H1 (cell line): Measurements from ENCODE around the gene ACTG2. TPM values are rescaled to one million over a fixed set of nuclear protein-coding genes. Genes with fewer than 3 reads are reported as not detected.

Experiments used
- ASH2L ChIP-seq: fragments of 200-600, 300-600 bp; sonication (generic); IDR thresholded peaks from one replicate; pipeline ENCODE4 v1.7.1; 2017; ENCODE audit warnings: low read length
- BRCA1 ChIP-seq: IDR thresholded peaks from 2 replicates; pipeline ENCODE4 v1.6.1; 2012; ENCODE audit warnings: low read depth, low read length, improper control_type of control experiment
- CBX5 ChIP-seq: fragments of 300-800, 300-1000 bp; sonication (generic); IDR thresholded peaks from 2 replicates; pipeline ENCODE4 v1.7.1; 2016; ENCODE audit warnings: antibody characterized with exemption, low read length, low read depth
- CREB1 ChIP-seq: IDR thresholded peaks from 2 replicates; pipeline ENCODE4 v1.6.1; 2012; ENCODE audit warnings: inconsistent platforms
- KDM5A ChIP-seq: fragments of 200-600 bp; IDR thresholded peaks from 2 replicates; pipeline ENCODE4 v1.7.1; 2012; ENCODE audit warnings: mild to moderate bottlenecking, low read length, inconsistent platforms, mixed read lengths
- POLR2A ChIP-seq, 2 experiments: IDR thresholded peaks; 1 replicate in 1 of 2; 2 replicates in 1 of 2; pipeline ENCODE4 v1.6.1; 2011; ENCODE audit warnings: low read depth in 2 of 2, low read length in 2 of 2, mild to moderate bottlenecking in 2 of 2; ENCODE audit errors: control extremely low read depth in 1 of 2
- RNF2 ChIP-seq: fragments of 200-900, 300-1000 bp; sonication (generic); IDR thresholded peaks from 2 replicates; pipeline ENCODE4 v1.7.1; 2016; ENCODE audit warnings: borderline replicate concordance, low read depth, mild to moderate bottlenecking, antibody characterized with exemption, low read length; ENCODE audit not compliant: poor library complexity, severe bottlenecking; ENCODE audit errors: missing control alignments
- SIN3A ChIP-seq, 2 experiments: IDR thresholded peaks in 1 of 2; conservative IDR thresholded peaks in 1 of 2; 2 replicates each; pipeline ENCODE4 v1.6.1; 2011 to 2012; ENCODE audit warnings: low read length in 2 of 2, improper control_type of control experiment in 1 of 2, low read depth in 1 of 2, mild to moderate bottlenecking in 1 of 2
- SIRT6 ChIP-seq: IDR thresholded peaks from one replicate; pipeline ENCODE4 v1.7.1; 2012; ENCODE audit warnings: low read length, inconsistent platforms
- TAF1 ChIP-seq: IDR thresholded peaks from 2 replicates; pipeline ENCODE4 v1.6.1; 2011; ENCODE audit warnings: mild to moderate bottlenecking, low read depth, low read length
- polyA plus RNA-seq, 7 experiments: library from polyadenylated mRNA; depleted of rRNA in 3 of 7; stranded (reverse) in 5 of 7; unstranded in 2 of 7; fragments of >200 nt in 5 of 7; fragments of 200-250 nt in 2 of 7; gene quantifications; 1 replicate in 5 of 7; 2 replicates in 1 of 7; 4 replicates in 1 of 7; pipeline versions ENCODE4 v1.2.1 to v1.2.3, GENCODE V29; 2011 to 2013; ENCODE audit warnings: missing spikeins in 2 of 7, mixed read lengths in 2 of 7
- total RNA-seq: library from RNA; stranded (reverse); fragmentation: NEBNext Ultra II Directional; extraction: Animal tissue kit (Norgen Biotek cat#: 25700); gene quantifications from 2 replicates; pipeline ENCODE4 v1.2.1, GENCODE V29; 2021

Gene ACTG2
- total and polyA plus RNA-seq, 2 of the 8 experiments (the other 6 are each of a cell fraction or from before 2014, with no cell fraction given) = 6.2 to 13.7 TPM

- TF ChIP-seq CREB1 (no peak), TAF1 (no peak), BRCA1 (no peak), POLR2A (IDR thresholded peaks at IDR 0.05; ENCODE audit: control extremely low read depth in 1 of 2, low read depth in 2 of 2, low read length in 2 of 2) (no peak), KDM5A (no peak), CBX5 (no peak), RNF2 (no peak), SIRT6 (no peak), SIN3A (conservative IDR thresholded peaks at IDR 0.05 in 1 of 2, IDR thresholded peaks at IDR 0.05 in 1 of 2; ENCODE audit: low read depth in 1 of 2, low read length in 2 of 2) (no peak), ASH2L (no peak)
- TF ChIP-seq, all 59 proteins: peak for 0
These were observed 1.1 kb downstream of the ACTG2 start (continued) for GRCh38 chr2:73893764-73894474.
